ENCODE data around the gene SUN2. TPM values are rescaled to one million over a fixed set of nuclear protein-coding genes. Genes with fewer than 3 reads are reported as not detected.

The SUN2 gene
- total and polyA plus RNA-seq, 10 of the 15 experiments (the other 5 are each of a cell fraction or from before 2014, with no cell fraction given), result 0.18 to 107 (median 35.9) TPM

- TF ChIP-seq TBL1XR1 (IDR thresholded peaks at IDR 0.05; ENCODE audit: low read depth, low read length) (peak; percentile 70), MAX (IDR thresholded peaks at IDR 0.05; ENCODE audit: low read depth, low read length) (peak; percentile 30; the same call in 1 of the 2 replicates), BACH1 (IDR thresholded peaks at IDR 0.05; ENCODE audit: borderline replicate concordance) (peak; percentile 90), HDAC2 (IDR thresholded peaks at IDR 0.05) (no peak), IRF3 (IDR thresholded peaks at IDR 0.05) (0 out of 2 replicates have a peak, but pooled peaks have one; percentile 25), ESRRA (IDR thresholded peaks at IDR 0.05; ENCODE audit: low read length) (no peak; the same call in 1 of the 2 replicates), ZZZ3 (IDR thresholded peaks at IDR 0.05; ENCODE audit: control insufficient read depth, insufficient read length, low read depth) (no peak), POLR2AphosphoS2 (IDR thresholded peaks at IDR 0.05; ENCODE audit: low read depth, low read length) (peak; percentile 82), CHD4 (IDR thresholded peaks at IDR 0.05) (no peak), IKZF2 (IDR thresholded peaks at IDR 0.05) (peak; percentile 45 to 59; a peak in 3 of 4 replicates), E2F4 (IDR thresholded peaks at IDR 0.05; ENCODE audit: low read depth, low read length) (no peak), MTA2 (IDR thresholded peaks at IDR 0.05; ENCODE audit: low read depth) (peak; percentile 43), SKIL (IDR thresholded peaks at IDR 0.05; ENCODE audit: low read depth, poor library complexity, severe bottlenecking) (no peak), ATF3 (IDR thresholded peaks at IDR 0.05; ENCODE audit: borderline replicate concordance, extremely low read depth, low read depth, low read length) (no peak), POU2F2 (IDR thresholded peaks at IDR 0.05; ENCODE audit: borderline replicate concordance, low read depth, low read length) (peak; percentile 60; the same call in 2 of the 3 replicates), ZNF24 (IDR thresholded peaks at IDR 0.05) (peak; percentile 50; the same call in 1 of the 2 replicates), MEF2B (IDR thresholded peaks at IDR 0.05; ENCODE audit: partially characterized antibody, poor library complexity, severe bottlenecking) (peak; percentile 30), SMAD5 (IDR thresholded peaks at IDR 0.05; ENCODE audit: low read depth) (peak; percentile 45; the same call in 1 of the 2 replicates), RAD51 (IDR thresholded peaks at IDR 0.05) (no peak), SIN3A (IDR thresholded peaks at IDR 0.05; ENCODE audit: low read depth, low read length) (no peak), RFX5 (IDR thresholded peaks at IDR 0.05; ENCODE audit: low read depth, low read length) (peak; percentile 61; the same call in 1 of the 2 replicates), RB1 (IDR thresholded peaks at IDR 0.05; ENCODE audit: borderline replicate concordance) (0 out of 2 replicates have a peak, but pooled peaks have one; percentile 44), MLLT1 (IDR thresholded peaks at IDR 0.05) (peak; percentile 65; the same call in 1 of the 2 replicates)
These were observed 54.8 kb downstream of the SUN2 start, which contains the start of gene JOSD1 (continued) for GRCh38 chr22:38700789-38701628.

All from GM12878 (cell line).